GM23338 (cell line): ENCODE measurements around the gene KCNMA1. TPM values are rescaled to one million over a fixed set of nuclear protein-coding genes. Genes with fewer than 3 reads are reported as not detected.

Experiments used
- ATAC-seq: fragments of 200-7000 bp; cut with Tn5 transposase; 3 replicates; pipeline ENCODE4 v1.9.1; 2020
- DNase-seq: peaks from one replicate; pipeline ENCODE4 v3.0.0-alpha.2; 2015; ENCODE audit warnings: low spot score
- H2AFZ ChIP-seq: fragments of 200-600 bp; sonication (generic); 2 replicates; pipeline ENCODE4 v1.8.0; 2016; ENCODE audit warnings: antibody characterized with exemption, mild to moderate bottlenecking, moderate library complexity
- H3F3A ChIP-seq: fragments of 200-600 bp; sonication (generic); replicated peaks from 2 replicates; pipeline ENCODE4 v1.8.0; 2017; ENCODE audit warnings: antibody characterized with exemption, mixed run types, low read depth
- H3K27ac ChIP-seq: fragments of 200-600 bp; sonication (generic); 2 replicates; pipeline ENCODE4 v1.6.1; 2016; ENCODE audit warnings: low read depth
- H3K27me3 ChIP-seq: fragments of 200-600 bp; sonication (generic); 2 replicates; pipeline ENCODE4 v1.8.0; 2016; ENCODE audit warnings: mild to moderate bottlenecking, mixed run types, moderate library complexity; ENCODE audit not compliant: insufficient read depth
- H3K36me3 ChIP-seq: fragments of 200-600 bp; sonication (generic); 2 replicates; pipeline ENCODE4 v1.8.0; 2016; ENCODE audit warnings: mild to moderate bottlenecking; ENCODE audit not compliant: insufficient read depth
- H3K4me1 ChIP-seq: fragments of 200-600 bp; sonication (generic); 2 replicates; pipeline ENCODE4 v1.8.0; 2016; ENCODE audit warnings: mild to moderate bottlenecking, moderate library complexity; ENCODE audit not compliant: insufficient read depth
- H3K4me2 ChIP-seq: fragments of 200-600 bp; sonication (generic); 2 replicates; pipeline ENCODE4 v1.7.1; 2017; ENCODE audit warnings: mixed run types
- H3K4me3 ChIP-seq: fragments of 200-600 bp; sonication (generic); 2 replicates; pipeline ENCODE4 v1.6.1; 2016; ENCODE audit warnings: mixed run types
- H3K79me2 ChIP-seq: fragments of 200-600 bp; sonication (generic); replicated peaks from 2 replicates; pipeline ENCODE4 v1.8.0; 2017; ENCODE audit warnings: mild to moderate bottlenecking; ENCODE audit not compliant: insufficient read depth
- H3K9me2 ChIP-seq: fragments of 200-600 bp; sonication (generic); 2 replicates; pipeline ENCODE4 v1.8.0; 2017; ENCODE audit not compliant: insufficient read depth
- H4K20me1 ChIP-seq: fragments of 200-600 bp; sonication (generic); replicated peaks from 2 replicates; pipeline ENCODE4 v1.8.0; 2017; ENCODE audit warnings: mild to moderate bottlenecking; ENCODE audit not compliant: insufficient read depth
- H3K27ac Mint-ChIP-seq: 2 replicates; pipeline ENCODE4 v1.8.0; 2020; ENCODE audit warnings: inconsistent platforms, mild to moderate bottlenecking, moderate library complexity, mixed read lengths
- H3K27me3 Mint-ChIP-seq: 3 replicates; pipeline ENCODE4 v1.8.0; 2022; ENCODE audit warnings: low read depth, mild to moderate bottlenecking, moderate library complexity, mixed read lengths, inconsistent platforms; ENCODE audit not compliant: insufficient read depth, poor library complexity
- H3K36me3 Mint-ChIP-seq: 3 replicates; pipeline ENCODE4 v1.8.0; 2021; ENCODE audit warnings: low read depth, mild to moderate bottlenecking, inconsistent platforms, moderate library complexity, mixed read lengths
- H3K4me1 Mint-ChIP-seq: 3 replicates; pipeline ENCODE4 v1.8.0; 2020; ENCODE audit warnings: mild to moderate bottlenecking, inconsistent platforms, mixed read lengths
- H3K4me3 Mint-ChIP-seq: 3 replicates; pipeline ENCODE4 v1.8.0; 2021; ENCODE audit warnings: moderate library complexity, mild to moderate bottlenecking, inconsistent platforms, mixed read lengths
- H3K9me3 Mint-ChIP-seq: 3 replicates; pipeline ENCODE4 v1.8.0; 2020; ENCODE audit warnings: moderate library complexity, mild to moderate bottlenecking, inconsistent platforms, mixed read lengths
- CREB1 ChIP-seq: fragments of 250-450 bp; sonication (Bioruptor Pico); IDR thresholded peaks from 2 replicates; pipeline ENCODE4 v1.5.0; 2020; ENCODE audit warnings: low read depth, mild to moderate bottlenecking, moderate library complexity
- POLR2AphosphoS5 ChIP-seq: IDR thresholded peaks from 2 replicates; pipeline ENCODE4 v1.6.1; 2016; ENCODE audit warnings: antibody characterized with exemption, low read depth
- STAT1 ChIP-seq: IDR thresholded peaks from one replicate; pipeline ENCODE4 v1.6.1; 2016; ENCODE audit warnings: antibody characterized with exemption; ENCODE audit not compliant: unreplicated experiment
- ZNF114 ChIP-seq: fragments of 250-450 bp; sonication (Bioruptor Pico); IDR thresholded peaks from 2 replicates; pipeline ENCODE4 v1.5.0; 2020; ENCODE audit warnings: mild to moderate bottlenecking, moderate library complexity
- ZNF331 ChIP-seq: fragments of 250-450 bp; sonication (Bioruptor Pico); IDR thresholded peaks from 2 replicates; pipeline ENCODE4 v1.5.0; 2020; ENCODE audit warnings: low read depth, mild to moderate bottlenecking, moderate library complexity
- polyA plus RNA-seq: library from polyadenylated mRNA; unstranded; fragments of >200 nt; fragmentation: Nextera tagmentation; extraction: Ambion mirVana; gene quantifications from 2 replicates; pipeline ENCODE4 v1.2.1, GENCODE V29; 2016
- total RNA-seq: library from RNA; depleted of rRNA; stranded (reverse); fragments of >200 nt; shearing (Covaris generic); gene quantifications from 2 replicates; pipeline ENCODE4 v1.2.3, GENCODE V29; 2014
- TF ChIP-seq, protein P1 (sequence below): fragments of 250-450 bp; sonication (Bioruptor Pico); IDR thresholded peaks from 2 replicates; pipeline ENCODE4 v1.5.0; 2020; ENCODE audit warnings: mild to moderate bottlenecking, moderate library complexity

Gene KCNMA1
- total and polyA plus RNA-seq, 2 experiments from 2014 or later: 8.2 to 9.0 TPM

DNA sequence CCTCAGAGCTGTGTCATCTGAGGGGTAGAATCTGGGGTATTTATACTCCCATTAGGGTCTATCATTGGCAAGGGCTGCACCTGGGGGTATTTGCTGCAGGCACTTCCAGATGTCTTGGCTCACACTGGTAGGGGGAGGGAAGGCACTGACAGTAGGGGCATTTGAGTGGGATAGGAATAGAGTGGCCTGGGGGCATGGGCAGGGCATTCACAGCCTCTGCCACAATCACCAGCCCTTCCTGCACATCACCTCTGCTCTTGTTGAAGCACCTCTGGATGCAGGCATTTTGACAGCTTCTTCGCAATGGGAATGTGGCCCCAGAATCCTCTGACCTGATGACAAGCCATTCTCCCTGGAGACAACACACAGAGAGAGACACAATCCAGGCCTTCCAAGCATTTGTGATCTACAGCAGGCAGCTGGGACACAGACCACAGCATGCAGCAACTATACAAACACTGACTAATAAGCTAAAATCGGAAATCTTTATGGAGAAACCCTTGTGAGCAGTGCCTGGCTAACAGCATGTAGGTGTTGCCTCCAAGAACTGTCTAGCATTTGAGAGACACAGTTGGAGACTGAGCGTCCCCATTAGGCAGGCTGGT, 178.5 kb downstream of the KCNMA1 start:
- H3K9me3 Mint-ChIP-seq: no peaks in the 10 kb centered on the region
- no peaks in the 10 kb centered on the region for H3K27me3 ChIP-seq
- no peaks in the 10 kb centered on the region for H3K79me2 ChIP-seq
- no peaks in the 10 kb centered on the region for H4K20me1 ChIP-seq
- H3K4me3 ChIP-seq: no peak overlapping the region
- H3K4me1 ChIP-seq: peaks cover 11% of the 10 kb centered on the region; the same call in 1 of the 2 replicates
- no peaks in the 10 kb centered on the region for H3K36me3 Mint-ChIP-seq
- H3K36me3 ChIP-seq: no peaks in the 10 kb centered on the region
- no peaks in the 10 kb centered on the region for H3F3A ChIP-seq
- H3K27me3 Mint-ChIP-seq: peaks cover 2% of the 10 kb centered on the region
- H3K27ac ChIP-seq: no peak overlapping the region
- DNase-seq (no peak), ATAC-seq (no peak)
- no peak overlapping the region for H3K4me3 Mint-ChIP-seq
- H3K27ac Mint-ChIP-seq: no peak overlapping the region
- H3K4me2 ChIP-seq: no peak overlapping the region
- no peak overlapping the region for H2AFZ ChIP-seq
- 0 out of 2 replicates have a peak, but pooled peaks cover 4% of the 10 kb centered on the region for H3K9me2 ChIP-seq
- no peak for TF ChIP-seq STAT1
- peaks cover 14% of the 10 kb centered on the region for H3K4me1 Mint-ChIP-seq

DNA sequence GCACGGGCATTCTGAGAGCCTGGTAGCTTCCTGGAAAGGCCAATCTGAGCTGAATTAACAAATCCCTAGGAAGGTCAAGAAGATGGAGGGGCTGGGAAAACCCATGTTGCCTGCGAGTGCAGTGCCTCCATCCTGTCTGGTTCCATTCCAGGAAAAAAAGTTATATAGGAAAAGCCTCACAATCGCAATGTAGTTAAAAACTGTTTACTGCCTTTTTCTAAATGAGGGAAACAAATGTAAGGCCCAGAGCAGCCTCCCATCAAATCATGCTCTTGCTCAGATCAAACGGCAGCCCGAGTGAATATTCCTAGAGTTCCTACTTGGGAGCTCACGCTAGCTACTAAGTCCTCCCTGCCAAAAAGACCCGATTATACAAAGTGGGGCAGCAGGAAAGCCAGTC, 179.9 kb downstream of the KCNMA1 start:
- Histone ChIP-seq H2AFZ (no peak overlapping the region), H3K4me2 (no peak overlapping the region), H3F3A (no peaks in the 10 kb centered on the region), H3K4me1 (peaks cover 10% of the 10 kb centered on the region), H3K36me3 (no peaks in the 10 kb centered on the region), H3K27ac (no peak overlapping the region), H3K79me2 (no peaks in the 10 kb centered on the region), H3K27me3 (no peaks in the 10 kb centered on the region), H4K20me1 (no peaks in the 10 kb centered on the region), H3K4me3 (no peak overlapping the region), H3K9me2 (0 out of 2 replicates have a peak, but pooled peaks cover 4% of the 10 kb centered on the region)
- Mint-ChIP-seq H3K27ac (no peak overlapping the region), H3K4me3 (no peak overlapping the region), H3K27me3 (peaks cover 2% of the 10 kb centered on the region), H3K4me1 (peaks cover 17% of the 10 kb centered on the region), H3K9me3 (no peaks in the 10 kb centered on the region), H3K36me3 (no peaks in the 10 kb centered on the region)
- ATAC-seq (no peak), DNase-seq (no peak)
- TF ChIP-seq CREB1: no peak
- TF ChIP-seq, protein P1, sequence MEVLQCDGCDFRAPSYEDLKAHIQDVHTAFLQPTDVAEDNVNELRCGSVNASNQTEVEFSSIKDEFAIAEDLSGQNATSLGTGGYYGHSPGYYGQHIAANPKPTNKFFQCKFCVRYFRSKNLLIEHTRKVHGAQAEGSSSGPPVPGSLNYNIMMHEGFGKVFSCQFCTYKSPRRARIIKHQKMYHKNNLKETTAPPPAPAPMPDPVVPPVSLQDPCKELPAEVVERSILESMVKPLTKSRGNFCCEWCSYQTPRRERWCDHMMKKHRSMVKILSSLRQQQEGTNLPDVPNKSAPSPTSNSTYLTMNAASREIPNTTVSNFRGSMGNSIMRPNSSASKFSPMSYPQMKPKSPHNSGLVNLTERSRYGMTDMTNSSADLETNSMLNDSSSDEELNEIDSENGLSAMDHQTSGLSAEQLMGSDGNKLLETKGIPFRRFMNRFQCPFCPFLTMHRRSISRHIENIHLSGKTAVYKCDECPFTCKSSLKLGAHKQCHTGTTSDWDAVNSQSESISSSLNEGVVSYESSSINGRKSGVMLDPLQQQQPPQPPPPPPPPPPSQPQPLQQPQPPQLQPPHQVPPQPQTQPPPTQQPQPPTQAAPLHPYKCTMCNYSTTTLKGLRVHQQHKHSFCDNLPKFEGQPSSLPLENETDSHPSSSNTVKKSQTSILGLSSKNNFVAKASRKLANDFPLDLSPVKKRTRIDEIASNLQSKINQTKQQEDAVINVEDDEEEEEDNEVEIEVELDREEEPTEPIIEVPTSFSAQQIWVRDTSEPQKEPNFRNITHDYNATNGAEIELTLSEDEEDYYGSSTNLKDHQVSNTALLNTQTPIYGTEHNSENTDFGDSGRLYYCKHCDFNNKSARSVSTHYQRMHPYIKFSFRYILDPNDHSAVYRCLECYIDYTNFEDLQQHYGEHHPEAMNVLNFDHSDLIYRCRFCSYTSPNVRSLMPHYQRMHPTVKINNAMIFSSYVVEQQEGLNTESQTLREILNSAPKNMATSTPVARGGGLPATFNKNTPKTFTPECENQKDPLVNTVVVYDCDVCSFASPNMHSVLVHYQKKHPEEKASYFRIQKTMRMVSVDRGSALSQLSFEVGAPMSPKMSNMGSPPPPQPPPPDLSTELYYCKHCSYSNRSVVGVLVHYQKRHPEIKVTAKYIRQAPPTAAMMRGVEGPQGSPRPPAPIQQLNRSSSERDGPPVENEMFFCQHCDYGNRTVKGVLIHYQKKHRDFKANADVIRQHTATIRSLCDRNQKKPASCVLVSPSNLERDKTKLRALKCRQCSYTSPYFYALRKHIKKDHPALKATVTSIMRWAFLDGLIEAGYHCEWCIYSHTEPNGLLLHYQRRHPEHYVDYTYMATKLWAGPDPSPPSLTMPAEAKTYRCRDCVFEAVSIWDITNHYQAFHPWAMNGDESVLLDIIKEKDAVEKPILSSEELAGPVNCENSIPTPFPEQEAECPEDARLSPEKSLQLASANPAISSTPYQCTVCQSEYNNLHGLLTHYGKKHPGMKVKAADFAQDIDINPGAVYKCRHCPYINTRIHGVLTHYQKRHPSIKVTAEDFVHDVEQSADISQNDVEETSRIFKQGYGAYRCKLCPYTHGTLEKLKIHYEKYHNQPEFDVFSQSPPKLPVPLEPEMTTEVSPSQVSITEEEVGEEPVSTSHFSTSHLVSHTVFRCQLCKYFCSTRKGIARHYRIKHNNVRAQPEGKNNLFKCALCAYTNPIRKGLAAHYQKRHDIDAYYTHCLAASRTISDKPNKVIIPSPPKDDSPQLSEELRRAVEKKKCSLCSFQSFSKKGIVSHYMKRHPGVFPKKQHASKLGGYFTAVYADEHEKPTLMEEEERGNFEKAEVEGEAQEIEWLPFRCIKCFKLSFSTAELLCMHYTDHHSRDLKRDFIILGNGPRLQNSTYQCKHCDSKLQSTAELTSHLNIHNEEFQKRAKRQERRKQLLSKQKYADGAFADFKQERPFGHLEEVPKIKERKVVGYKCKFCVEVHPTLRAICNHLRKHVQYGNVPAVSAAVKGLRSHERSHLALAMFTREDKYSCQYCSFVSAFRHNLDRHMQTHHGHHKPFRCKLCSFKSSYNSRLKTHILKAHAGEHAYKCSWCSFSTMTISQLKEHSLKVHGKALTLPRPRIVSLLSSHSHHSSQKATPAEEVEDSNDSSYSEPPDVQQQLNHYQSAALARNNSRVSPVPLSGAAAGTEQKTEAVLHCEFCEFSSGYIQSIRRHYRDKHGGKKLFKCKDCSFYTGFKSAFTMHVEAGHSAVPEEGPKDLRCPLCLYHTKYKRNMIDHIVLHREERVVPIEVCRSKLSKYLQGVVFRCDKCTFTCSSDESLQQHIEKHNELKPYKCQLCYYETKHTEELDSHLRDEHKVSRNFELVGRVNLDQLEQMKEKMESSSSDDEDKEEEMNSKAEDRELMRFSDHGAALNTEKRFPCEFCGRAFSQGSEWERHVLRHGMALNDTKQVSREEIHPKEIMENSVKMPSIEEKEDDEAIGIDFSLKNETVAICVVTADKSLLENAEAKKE: no peak
- TF ChIP-seq ZNF114 (CRISPR knock-in tag): no peak
- no peak for TF ChIP-seq POLR2AphosphoS5
- no peak for TF ChIP-seq ZNF331 (CRISPR knock-in tag)
- no peak for TF ChIP-seq STAT1
